NCI-H2171 treated with DMSO at 0.1 percent for 48 hours (cell line): Measurements from ENCODE around the gene ZNF382.
"Not testable (repeated sequence)": the region's sequence is repeated elsewhere in the genome, so short reads cannot be mapped to it uniquely, and the experiment has no call there.

ENCODE experiments used
- DNase-seq: peaks from one replicate; lab custom pipeline; 2025; lab: John Stamatoyannopoulos, UW

Gene ZNF382

GRCh38 chr19:36605101-36605876, at the start of gene ZNF382:
Gene ZNF382, plus strand, starts transcription at chr19:36605313. Its CDS starts 4,602 bp downstream, at chr19:36609915.
- peak; percentile 78 for DNase-seq

GRCh38 chr19:36564391-36564790, 40.7 kb upstream of the ZNF382 start:
- no peak for DNase-seq

- DNase-seq = no peak
These were observed 32.5 kb upstream of the ZNF382 start for GRCh38 chr19:36572593-36573019.

GRCh38 chr19:36573020-36573894, 31.9 kb upstream of the ZNF382 start, which contains the start of gene ZNF529:
Gene ZNF529, minus strand, starts transcription at chr19:36573292. Its CDS starts 946 bp downstream, at chr19:36572346.
- DNase-seq = peak; percentile 92

GRCh38 chr19:36573895-36574720, 31.0 kb upstream of the ZNF382 start:
- no peak for DNase-seq

DNA sequence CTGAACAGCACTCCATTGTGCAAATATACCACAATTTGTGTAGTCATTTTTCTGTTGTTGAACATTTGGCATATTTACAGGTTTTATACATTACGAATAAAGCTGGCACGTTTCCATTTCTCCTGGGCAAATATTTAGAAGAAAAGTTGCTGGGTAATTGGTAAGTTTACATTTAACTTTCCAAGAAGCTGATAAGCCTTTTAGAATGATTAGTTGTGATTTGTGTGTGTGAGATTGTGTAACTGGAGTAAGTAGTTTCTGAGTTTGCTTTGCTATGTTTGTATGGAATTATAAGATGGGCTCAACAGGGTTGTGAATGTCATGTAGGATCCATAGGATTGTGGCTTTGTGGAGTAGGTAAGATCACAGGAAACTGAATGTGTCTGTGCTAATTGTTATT, 30.4 kb upstream of the ZNF382 start:
- no peak for DNase-seq

DNA sequence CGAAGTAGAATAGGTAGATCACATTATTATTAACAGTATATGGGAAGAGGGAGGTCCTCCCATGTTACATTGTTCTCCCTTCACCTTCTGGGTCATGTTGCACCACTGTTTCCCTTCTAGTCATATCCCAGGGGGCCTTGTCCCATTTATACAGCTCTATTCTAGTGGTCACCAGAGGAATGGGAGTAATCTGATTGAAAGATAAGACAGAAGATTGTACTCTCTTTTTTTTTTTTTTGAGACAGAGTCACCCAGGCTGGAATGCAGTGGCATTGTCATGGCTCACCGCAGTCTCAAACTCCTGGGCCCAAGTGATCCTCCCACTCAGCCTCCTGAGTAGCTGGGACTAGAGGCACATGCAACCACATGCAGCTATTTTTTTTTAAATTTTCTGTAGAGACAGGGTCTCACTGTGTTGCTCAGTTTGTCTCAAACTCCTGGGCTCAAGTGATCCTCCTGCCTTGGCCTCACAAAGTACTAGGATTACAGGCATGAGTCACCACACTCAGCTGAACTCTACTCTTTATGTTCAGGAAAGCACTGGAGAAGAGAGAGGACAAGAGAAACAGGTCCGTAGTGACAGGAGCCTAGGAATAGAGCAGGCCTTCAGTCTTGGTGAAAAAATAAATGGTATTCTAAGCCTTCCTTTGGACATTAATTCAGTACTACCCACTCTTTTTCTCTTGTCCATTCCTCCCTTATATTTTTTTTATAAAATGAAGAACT, 27.7 kb upstream of the ZNF382 start:
- DNase-seq = no peak

DNA sequence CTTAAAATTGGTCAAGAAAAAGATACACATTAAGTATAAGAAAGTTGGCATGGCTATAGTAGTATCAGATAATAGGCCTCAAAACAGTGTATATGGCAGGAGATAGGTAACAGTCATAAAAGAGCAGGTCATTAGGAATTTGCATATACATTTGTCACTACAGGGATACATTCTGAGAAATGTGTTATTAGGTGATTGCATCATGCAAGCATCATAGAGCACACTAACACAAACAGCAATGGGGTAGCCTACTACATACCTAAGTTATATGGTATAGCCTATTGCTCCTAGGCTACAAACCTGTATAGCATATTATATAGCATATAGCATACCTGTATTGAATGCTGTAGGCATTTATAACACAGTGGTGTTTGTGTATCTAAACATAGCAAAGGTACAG, 25.9 kb upstream of the ZNF382 start:
- DNase-seq = no peak

DNA sequence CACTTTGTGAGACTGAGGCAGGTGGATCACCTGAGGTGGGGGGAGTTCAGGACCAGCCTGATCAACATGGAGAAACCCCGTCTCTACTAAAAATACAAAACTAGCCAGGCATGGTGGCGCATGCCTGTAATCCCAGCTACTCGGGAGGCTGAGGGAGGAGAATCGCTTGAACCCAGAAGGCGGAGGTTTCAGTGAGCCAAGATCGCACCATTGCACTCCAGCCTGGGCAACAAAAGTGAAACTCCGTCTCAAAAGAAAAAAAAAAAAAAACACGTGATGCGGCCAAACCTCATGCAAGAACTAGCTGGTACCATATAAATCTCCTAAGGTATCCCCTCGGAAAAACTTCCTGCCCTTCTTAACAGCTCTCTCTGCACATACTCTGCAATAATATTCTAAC, 2.4 kb upstream of the ZNF382 start:
- not testable (repeated sequence) for DNase-seq

- peak; percentile 56 for DNase-seq
These were observed 435 bp upstream of the ZNF382 start for GRCh38 chr19:36604656-36605100.

- no peak for DNase-seq
These were observed 865 bp downstream of the ZNF382 start for GRCh38 chr19:36605877-36606478.

DNA sequence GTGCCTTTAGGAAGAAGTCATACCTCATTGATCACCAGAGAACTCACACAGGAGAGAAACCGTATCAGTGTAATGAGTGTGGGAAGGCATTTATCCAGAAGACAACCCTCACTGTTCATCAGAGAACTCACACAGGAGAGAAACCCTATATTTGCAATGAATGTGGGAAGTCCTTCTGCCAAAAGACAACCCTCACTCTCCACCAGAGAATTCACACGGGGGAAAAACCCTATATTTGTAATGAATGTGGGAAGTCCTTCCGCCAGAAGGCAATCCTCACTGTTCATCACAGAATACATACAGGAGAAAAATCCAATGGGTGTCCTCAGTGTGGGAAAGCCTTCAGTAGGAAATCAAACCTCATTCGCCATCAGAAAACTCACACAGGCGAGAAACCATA, 21.9 kb downstream of the ZNF382 start:
- DNase-seq = no peak

DNA sequence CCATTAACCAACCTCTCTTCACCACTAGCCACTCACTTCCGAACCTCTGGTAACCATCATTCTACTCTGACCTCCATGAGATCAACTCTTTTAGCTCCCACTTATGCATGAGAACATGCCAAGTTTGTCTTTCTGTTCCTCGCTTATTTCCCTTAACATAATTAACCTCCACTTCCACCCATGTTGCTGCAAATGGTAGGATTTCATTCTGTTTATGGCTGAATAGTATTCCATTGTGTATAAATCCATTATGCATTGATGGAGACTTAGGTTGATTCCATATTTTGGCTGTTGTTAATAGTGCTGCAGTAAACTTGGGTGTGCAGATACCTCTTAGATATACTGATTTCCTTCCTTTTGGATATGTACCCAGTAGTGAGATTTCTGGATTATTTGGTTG, 30.2 kb downstream of the ZNF382 start:
- no peak for DNase-seq

DNA sequence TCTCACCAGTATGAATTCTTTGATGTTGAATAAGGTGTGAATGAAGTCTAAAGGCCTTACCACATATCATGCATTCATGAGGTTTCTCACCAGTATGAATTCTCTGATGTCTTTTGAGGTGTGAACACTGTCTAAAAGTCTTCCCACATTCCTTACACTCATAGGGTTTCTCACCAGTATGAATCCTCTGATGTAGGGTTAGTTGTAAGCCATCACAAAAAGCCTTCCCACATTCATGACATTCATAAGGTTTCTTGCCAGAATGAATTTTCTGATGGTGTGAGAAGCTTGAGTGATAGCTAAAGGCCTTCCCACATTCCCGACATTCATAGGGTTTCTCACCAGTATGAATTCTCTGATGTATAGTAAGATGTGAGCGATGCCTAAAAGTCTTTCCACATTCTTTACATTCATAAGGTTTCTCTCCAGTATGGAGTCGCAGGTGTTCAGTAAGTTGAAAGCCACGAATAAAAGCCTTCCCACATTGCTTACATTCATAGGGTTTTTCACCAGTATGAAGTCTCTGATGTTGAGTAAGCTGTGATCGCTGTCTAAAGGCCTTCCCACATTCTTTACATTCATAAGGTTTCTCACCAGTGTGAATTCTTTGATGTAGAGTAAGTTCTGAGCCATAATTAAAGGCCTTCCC, 33.9 kb downstream of the ZNF382 start:
- no peak for DNase-seq

GRCh38 chr19:36646746-36647145, 41.6 kb downstream of the ZNF382 start:
- no peak for DNase-seq

GRCh38 chr19:36652958-36653357, 47.8 kb downstream of the ZNF382 start:
- DNase-seq = peak; percentile 65

DNA sequence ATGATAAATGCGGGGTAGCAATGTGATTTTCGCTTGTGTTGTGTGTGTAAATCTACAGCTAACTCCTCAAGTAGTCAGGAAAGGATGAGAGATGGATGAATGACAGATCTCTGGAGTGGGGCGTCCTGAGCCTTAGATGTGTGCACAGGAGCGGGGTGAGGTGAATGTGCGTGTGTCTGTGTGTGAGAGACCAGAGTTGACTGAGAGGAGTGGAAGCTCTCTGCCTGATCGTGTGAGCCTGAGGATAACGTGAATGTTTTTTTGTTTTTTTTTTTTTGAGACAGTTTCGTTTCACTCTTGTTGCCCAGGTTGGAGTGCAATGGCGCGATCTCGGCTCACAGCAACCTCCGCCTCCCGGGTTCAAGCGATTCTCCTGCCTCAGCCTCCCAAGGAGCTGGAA, 60.7 kb downstream of the ZNF382 start:
- DNase-seq = no peak

- DNase-seq = no peak
These were observed 63.5 kb downstream of the ZNF382 start for GRCh38 chr19:36668646-36669045.

DNA sequence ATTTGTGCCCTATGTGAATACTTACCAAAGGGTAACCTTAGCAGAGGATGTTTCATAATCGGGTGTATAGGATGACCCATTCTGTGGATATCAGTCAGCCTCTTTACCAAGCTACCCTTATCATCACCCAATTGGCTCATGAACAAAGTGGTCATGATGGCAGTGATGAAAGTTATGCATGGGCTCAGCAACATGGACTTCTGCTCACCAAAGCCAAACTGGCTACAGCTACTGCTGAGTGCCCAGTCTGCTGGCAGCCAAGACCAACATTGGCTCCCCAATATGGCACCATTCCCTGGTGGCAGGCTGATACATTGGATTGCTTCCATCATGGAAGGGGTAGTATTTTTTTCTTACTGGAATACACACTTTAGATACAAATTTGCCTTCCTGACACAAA, 67.3 kb downstream of the ZNF382 start:
- DNase-seq = no peak

DNA sequence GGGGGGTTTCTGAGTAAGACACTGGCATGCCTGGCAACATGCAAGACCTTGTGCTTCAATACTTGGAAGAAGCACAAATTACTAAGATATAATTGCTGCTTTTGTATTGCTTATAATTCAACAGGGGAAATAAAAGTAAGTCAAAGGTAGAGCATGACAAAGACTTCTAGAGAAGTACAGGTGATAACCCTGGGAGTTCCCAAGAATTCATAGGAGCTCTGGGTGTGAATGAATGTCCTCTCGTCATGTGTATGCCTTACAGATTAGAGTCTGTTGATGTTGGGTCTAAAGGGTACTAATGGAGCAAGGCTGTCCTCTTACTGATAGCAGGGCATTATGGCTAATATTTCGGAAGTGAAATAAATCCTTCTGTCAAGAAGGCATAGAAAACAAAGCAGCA, 69.1 kb downstream of the ZNF382 start:
- DNase-seq = no peak
